Diencephalon (tissue), 1 donor: ENCODE data around the gene IFRD2. TPM values are rescaled to one million over a fixed set of nuclear protein-coding genes. Genes with fewer than 3 reads are reported as not detected.

Source experiments
- total RNA-seq: library from RNA; depleted of rRNA; stranded (reverse); fragments of >200 nt; gene quantifications from one replicate; pipeline ENCODE4 v1.2.3, GENCODE V29; 2014

The IFRD2 gene, protein sequence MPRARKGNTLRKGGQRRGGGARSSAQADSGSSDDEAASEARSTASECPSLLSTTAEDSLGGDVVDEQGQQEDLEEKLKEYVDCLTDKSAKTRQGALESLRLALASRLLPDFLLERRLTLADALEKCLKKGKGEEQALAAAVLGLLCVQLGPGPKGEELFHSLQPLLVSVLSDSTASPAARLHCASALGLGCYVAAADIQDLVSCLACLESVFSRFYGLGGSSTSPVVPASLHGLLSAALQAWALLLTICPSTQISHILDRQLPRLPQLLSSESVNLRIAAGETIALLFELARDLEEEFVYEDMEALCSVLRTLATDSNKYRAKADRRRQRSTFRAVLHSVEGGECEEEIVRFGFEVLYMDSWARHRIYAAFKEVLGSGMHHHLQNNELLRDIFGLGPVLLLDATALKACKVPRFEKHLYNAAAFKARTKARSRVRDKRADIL
- total RNA-seq: 18.5 TPM

DNA sequence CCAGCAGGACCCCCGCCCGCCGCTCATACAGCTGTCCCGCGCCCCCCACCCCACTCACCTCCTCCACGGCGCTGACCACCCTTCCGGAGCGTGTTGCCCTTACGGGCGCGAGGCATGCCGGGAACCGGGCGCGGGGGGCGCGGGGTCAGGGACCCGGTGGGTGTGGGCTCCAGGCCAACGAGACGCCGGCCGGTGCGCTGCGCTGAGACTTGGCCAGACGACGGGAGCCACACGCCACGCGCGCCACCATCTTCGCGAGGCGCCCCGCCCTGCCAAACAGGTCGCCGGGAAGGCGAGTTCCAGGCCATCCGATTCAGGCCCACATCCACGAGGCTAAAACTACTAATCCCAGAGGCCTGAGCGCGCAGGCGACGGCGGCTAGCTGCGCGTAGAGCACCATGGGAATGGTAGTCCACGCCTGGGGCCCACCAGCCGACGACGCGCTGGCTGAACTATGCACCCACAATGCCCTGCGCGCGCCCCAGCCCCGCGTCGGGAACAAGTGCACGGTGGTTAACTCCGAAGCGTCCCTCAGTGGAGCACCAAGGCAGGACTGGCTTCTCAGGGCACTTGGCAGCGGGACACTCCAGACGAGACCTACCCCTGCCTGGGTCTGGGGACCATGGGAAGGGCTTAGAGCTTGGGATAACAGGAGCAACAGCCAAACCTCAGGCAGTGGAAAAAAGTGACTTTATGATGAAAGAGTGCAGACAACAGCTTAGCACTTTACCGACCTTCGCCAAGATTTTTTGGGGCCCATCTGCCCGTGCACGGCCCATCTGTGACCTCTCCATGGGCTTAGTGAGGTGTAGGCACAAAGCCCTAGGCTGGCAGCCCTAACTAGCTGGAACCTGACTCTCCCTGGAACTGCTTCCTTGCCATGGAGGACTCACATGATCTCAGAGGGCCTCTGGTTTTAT lies at the start of gene IFRD2:
Gene IFRD2, minus strand, starts transcription at position 271 of the 920 bp plus-strand sequence. Its CDS starts 155 bp downstream, at position 116.

DNA sequence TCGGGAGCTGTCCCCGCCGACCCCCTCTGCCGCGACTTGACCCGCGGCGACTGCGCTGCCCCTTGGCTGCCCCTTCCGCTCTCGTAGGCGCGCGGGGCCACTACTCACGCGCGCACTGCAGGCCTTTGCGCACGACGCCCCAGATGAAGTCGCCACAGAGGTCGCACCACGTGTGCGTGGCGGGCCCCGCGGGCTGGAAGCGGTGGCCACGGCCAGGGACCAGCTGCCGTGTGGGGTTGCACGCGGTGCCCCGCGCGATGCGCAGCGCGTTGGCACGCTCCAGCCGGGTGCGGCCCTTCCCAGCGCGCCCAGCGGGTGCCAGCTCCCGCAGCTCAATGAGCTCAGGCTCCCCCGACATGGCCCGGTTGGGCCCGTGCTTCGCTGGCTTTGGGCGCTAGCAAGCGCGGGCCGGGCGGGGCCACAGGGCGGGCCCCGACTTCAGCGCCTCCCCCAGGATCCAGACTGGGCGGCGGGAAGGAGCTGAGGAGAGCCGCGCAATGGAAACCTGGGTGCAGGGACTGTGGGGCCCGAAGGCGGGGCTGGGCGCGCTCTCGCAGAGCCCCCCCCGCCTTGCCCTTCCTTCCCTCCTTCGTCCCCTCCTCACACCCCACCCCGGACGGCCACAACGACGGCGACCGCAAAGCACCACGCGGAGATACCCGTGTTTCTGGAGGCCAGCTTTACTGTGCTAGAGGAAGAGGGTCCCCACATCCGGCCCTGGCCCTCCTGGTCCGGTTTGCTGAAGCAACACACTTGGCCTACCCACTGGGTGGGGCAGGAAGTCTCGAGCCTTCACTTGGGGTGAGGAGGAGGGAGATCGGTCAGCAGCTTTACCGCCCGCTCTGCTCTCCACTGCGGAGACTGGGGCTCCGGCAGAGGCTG lies 48.5 kb upstream of the IFRD2 start, which contains the start of gene RASSF1:
Gene RASSF1, minus strand, starts transcription at position 389 of the 882 bp plus-strand sequence. Its CDS starts 31 bp downstream, at position 358.

GRCh38 chr3:50327943-50328691 lies 35.9 kb upstream of the IFRD2 start, which contains the start of gene TUSC2:
Gene TUSC2, minus strand, starts transcription at chr3:50328223. Its CDS starts 124 bp downstream, at chr3:50328099.

GRCh38 chr3:50322386-50323091 lies 30.3 kb upstream of the IFRD2 start, which contains the start of gene HYAL2:
Gene HYAL2, minus strand, starts transcription at chr3:50322745. Its CDS starts 2,256 bp downstream, at chr3:50320489.

GRCh38 chr3:50303013-50303815 lies 11.0 kb upstream of the IFRD2 start, which contains the start of gene HYAL1:
Gene HYAL1, minus strand, starts transcription at chr3:50303574. Its CDS starts 618 bp downstream, at chr3:50302956.

DNA sequence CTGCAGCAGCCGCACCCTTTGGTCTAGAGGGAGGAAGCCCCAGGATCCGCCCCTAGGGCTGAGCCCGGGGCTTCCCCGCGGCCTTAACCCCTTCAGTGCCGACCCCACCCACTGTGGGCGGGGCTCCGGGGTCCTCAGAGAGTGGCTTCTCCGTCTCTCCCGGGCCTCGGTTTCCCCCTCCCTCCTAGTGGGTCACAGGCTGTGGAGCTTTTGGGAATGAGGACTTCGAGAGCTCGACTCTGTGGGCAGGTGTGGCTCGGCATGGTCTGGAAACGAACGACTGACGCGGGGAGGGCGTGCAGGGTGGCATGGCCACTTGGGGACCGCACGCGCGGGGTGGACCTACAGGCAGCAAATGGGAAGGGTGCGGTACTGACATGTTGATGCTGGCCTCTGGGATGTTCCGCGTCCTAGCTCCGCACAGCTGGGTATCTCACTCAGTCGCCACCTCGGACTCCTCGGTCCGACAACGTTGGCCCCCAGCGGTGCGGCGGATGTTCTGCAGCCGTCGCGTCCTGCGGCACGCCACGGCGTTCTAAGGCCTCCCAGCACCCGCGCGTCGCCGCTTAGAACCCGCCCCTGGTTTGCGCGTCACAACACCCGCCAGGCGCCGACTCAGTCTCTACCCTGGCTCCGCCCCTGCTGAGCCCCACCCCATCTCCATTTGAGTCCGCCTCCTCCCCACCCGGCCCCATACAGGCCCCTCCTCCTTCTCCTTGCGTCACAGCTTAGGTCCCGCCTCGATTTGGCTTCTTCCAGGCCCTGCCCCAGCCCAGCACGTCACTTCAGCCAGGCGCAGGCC lies 6.8 kb upstream of the IFRD2 start, which contains the start of the genes HYAL3 and NAA80:
Gene HYAL3, minus strand, starts transcription at position 570 of the 802 bp plus-strand sequence. CDS start 3,803 bp downstream, outside the sequence.
Gene NAA80, minus strand, starts transcription at position 570 of the 802 bp plus-strand sequence. CDS start 1,942 bp downstream, outside the sequence.

DNA sequence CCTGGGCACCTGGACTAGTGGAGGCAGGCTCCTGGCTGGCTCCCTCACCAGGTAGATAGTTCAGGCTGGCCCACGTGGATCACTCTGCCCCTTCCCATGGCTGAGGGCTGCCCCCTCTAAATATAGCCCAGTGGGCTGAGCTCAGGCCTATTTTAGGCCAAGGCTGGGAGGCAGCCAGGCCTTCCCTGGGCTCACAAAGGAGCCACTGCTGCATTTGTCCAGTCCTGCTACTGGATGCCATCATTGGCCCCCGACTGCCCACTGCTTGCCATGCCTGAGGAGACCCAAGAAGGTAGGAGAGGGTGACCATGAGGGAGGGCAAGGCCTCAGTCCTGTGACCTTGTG lies 13.4 kb downstream of the IFRD2 start, which contains the start of gene LSMEM2:
Gene LSMEM2, plus strand, starts transcription at position 208 of the 345 bp plus-strand sequence. Its CDS starts 27 bp downstream, at position 235.

DNA sequence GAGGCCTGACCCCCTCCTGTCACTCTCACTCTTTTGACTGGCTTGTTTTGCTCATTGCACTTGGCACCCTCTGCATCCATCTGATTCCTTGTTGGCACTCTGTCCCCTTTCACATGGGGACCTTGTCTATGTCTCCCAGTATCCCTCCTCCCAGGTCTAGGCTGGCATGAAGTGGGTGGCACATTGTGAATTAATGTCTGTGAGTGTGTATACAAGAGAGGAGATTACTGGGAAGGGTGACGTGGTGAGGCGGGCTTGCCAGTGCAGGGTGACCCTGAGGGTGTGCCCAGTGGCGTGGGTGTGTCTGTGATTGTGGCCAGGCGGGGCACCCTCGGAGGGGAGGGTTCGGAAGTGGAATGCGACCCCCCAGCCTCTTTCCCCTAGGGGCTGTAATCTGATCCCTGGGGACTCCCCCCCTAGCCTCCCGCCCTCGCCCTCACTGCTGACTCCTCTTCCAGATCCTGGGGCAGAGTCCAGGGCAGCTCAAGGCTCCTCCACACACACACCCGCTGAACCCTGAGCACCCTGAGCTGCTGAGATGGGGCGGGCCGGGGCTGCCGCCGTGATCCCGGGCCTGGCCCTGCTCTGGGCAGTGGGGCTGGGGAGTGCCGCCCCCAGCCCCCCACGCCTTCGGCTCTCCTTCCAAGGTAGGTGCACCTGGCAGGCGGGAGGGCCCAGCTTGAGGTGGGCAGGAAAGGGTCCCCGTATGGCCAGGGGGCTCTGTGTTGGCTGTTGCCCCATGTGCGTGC lies 23.4 kb downstream of the IFRD2 start, which contains the start of gene SEMA3B:
Gene SEMA3B, plus strand, starts transcription at position 445 of the 749 bp plus-strand sequence. Its CDS starts 94 bp downstream, at position 539.

Other genes with a start within 250 kb of the IFRD2 start
- gene RBM5, start 203.5 kb downstream of the IFRD2 start, total RNA-seq: 245 TPM
- gene SEMA3F, start 137.1 kb downstream of the IFRD2 start, total RNA-seq: 7.8 TPM
- not detected for gene GNAT1, start 100.8 kb downstream of the IFRD2 start, total RNA-seq
- gene SLC38A3, start 87.2 kb downstream of the IFRD2 start, total RNA-seq: 6.5 TPM
- gene GNAI2, start 56.2 kb downstream of the IFRD2 start, total RNA-seq: 108 TPM
- 2.8 TPM for gene SEMA3B, start 23.3 kb downstream of the IFRD2 start, total RNA-seq
- 1.2 TPM for gene LSMEM2, start 13.3 kb downstream of the IFRD2 start, total RNA-seq
- gene HYAL3, start 7.0 kb upstream of the IFRD2 start, total RNA-seq: 9.7 TPM
- gene NAA80, start 7.0 kb upstream of the IFRD2 start, total RNA-seq: 5.5 TPM
- 0.69 TPM for gene HYAL1, start 11.1 kb upstream of the IFRD2 start, total RNA-seq
- gene HYAL2, start 30.3 kb upstream of the IFRD2 start, total RNA-seq: 30.0 TPM
- 23.8 TPM for gene TUSC2, start 35.8 kb upstream of the IFRD2 start, total RNA-seq
- gene RASSF1, start 48.4 kb upstream of the IFRD2 start, total RNA-seq: 12.2 TPM
- gene ZMYND10, start 53.3 kb upstream of the IFRD2 start, total RNA-seq: 23.8 TPM
- 30.4 TPM for gene NPRL2, start 58.3 kb upstream of the IFRD2 start, total RNA-seq
- gene CYB561D2, start 58.4 kb upstream of the IFRD2 start, total RNA-seq: 15.2 TPM
- 21.0 TPM for gene TMEM115, start 67.1 kb upstream of the IFRD2 start, total RNA-seq
- gene CACNA2D2, start 211.2 kb upstream of the IFRD2 start, total RNA-seq: 25.4 TPM